GM20431 (cell line): Measurements from ENCODE around the gene PRAC2.

Experiments
- in situ Hi-C: fragments of 300-500 bp; cut with MseI, MboI; formaldehyde crosslinking; loops from one replicate; pipeline ENCODE4 v1.15.0; 2020; ENCODE audit warnings: low sequenced_read_pairs; ENCODE audit not compliant: unreplicated experiment

The PRAC2 gene

DNA sequence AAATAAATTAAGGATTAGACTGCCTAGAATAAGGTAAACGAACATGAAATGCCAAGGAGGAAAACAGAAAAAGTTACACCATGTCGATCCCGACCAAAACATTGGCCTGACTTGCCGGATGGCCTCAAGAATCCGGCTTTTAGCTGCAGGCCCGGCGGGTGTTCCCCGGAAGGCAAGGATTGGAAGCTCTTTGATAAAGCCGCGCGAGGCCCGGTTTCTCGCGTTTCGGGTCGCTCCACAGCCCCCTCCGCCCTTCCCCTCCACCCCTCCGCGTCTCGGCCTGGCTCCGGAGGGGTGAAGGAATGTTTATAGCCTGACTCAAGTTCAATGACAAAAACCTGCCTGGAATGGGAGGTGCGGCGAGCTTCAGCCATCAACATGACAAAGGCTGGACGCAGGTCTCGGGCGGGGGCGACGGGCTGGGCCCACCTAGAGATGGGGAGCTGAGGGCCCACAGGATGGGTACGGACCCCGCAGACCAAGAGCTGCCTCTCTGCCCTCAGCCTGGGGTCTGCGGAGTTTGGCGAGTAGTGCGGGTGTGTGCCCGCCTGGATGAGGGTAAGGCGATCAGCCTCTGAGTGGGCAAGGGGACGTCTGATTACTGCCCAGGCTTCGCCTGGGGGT, 3.2 kb upstream of the PRAC2 start:
- in situ Hi-C loops, result no loop called here

DNA sequence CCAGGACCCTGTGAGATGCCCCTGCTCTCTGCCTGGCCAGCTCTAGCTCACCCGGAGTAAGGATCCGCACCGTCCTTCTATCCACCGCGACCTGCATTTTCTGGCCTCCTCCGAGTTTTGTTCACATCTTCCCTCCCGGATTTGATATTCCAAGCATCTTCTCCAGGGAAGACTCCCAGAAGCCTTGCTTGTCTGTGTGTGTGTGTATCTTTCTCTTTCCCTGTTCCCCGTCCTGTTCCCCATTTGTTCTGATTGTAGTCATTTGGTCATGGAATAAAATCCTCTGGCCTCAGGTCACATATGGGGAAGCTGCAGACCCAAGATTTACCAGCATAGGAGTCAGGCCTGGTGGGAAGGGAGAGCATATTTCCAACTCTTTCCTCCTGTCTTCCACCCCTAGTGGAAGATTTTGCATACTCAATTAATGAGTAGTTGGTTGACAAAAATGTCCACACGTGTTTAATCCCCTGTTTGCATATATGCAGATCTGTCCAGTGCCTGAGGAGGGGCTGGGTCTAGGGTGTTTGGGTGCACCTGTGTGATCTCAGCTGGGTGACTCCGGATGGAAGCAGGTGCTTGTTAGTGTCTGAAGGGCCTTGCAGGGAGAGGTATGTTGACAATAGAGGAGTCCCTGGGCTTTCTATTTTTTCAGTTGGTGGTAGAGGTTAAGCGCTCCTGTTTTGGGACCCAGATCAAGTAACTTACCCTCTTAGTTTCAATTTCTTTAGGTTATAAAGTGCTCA, 2.5 kb upstream of the PRAC2 start:
- in situ Hi-C loops, result no loop called here

DNA sequence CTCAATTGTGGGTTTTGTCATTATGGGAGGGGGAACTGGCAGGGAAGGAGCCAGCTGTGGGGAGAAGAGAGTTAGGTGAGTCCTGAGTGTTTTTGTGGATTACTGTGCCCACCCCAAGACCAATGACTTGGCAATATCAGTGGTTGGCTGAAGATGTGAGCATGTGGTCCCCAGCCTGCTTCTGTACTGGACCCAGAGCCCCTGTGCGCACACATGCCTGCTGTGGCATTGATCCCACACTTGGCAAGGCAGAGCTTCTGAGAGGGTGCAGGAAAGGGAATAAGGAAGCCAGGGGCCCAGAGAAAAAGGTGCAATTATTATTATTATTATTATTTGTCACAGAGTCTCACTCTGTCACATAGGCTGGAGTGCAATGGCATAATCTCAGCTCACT, 2.0 kb upstream of the PRAC2 start:
- in situ Hi-C loops, result no loop called here

DNA sequence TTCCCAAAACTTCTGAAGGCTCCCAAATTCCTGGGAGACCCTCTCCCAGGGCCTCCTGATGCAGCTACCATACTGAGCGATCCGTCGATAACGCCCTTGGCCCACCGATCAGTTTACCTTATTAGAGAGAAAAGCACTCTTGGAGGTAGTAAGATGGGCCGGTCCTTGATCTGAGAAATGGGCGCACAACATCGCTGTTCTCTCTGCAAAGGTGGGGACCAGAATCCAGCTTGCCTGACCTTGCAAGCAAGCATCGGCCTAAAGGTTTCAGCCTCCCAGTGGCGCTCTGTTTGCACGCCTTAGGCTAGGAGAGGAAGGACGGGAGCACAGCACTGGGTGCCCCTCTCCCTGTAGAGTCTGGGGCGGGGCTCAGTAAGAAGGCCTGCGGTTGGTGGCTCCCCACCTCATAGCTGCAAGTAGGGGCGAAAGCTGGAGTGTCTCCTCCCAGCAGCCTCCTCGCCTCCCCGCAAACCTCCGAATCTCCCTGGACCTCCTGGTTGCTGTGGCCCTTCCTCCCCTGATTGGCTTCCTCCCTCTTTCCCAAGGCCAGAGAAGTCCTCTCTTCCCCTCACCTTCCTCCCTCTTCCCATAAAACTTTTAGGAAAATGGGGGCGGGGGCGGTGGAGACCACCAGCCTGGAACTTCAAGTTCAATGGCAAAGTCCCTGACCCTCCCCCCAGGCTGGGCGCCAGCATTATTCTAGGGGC, 631 bp upstream of the PRAC2 start, which contains the start of gene PRAC1:
Gene PRAC1 (minus strand): TSS at position 318 of the 707 bp plus-strand sequence. CDS start 126 bp downstream, at position 192.
- in situ Hi-C loops, result no loop called here

DNA sequence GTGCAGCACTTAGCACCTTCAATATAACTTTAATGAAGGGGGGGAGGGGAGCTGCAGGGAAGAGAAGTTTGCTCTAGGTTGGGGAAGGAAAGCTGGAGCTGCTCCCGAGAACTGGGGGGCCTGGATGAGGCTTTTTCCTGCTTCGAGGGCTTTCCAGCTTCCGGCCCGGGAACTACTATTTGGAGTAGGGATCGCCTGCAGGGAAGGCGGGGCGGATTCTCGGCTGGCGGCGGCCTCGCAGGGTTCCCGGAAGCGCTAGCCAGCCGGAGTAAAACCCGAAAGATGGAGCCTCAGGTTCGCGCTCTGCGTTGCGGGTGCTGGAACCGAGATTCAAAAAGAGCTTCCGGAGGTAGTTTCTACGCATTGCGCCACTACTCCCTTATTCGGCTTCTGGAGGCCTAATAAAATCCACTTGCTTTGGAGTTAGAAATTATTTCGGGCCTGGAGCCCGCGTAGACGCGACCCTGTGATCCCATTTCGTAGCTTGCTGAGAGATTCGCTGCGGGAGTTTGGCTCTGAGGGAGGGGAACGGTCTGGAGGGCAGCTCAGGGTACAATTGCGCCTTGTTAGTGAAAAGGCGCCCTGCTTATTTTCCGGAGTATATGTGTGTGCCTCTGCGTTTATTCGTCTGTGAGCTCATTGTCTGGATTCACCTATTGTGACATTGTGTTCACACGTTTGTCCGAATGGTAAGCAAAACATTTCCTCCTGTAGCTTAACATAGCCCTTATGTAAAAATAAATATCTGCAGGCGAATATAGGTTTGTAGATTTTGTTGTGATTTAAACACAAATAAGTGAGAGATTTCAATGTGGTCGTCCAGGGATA, 652 bp downstream of the PRAC2 start:
- in situ Hi-C loops, result no loop called here

- in situ Hi-C loops, result no loop called here
Measured at GRCh38 chr17:48724251-48725003, 1.4 kb downstream of the PRAC2 start.

DNA sequence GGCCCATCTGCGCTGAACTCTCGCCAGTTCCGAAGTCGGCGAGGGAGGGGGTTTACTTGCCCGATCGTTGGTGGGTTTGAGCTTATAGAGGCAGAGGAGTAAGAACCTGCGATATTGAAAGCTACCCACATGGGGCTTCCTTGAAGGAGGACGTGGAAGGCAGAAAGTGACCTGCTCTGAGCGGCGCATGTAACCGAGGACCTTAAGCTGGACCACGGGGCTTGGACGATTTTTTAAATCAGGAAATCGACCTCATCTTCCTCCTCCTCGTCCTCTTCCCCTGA, 2.0 kb downstream of the PRAC2 start:
- in situ Hi-C loops, result no loop called here

GRCh38 chr17:48725288-48726064, 2.5 kb downstream of the PRAC2 start:
- in situ Hi-C loops, result no loop called here

DNA sequence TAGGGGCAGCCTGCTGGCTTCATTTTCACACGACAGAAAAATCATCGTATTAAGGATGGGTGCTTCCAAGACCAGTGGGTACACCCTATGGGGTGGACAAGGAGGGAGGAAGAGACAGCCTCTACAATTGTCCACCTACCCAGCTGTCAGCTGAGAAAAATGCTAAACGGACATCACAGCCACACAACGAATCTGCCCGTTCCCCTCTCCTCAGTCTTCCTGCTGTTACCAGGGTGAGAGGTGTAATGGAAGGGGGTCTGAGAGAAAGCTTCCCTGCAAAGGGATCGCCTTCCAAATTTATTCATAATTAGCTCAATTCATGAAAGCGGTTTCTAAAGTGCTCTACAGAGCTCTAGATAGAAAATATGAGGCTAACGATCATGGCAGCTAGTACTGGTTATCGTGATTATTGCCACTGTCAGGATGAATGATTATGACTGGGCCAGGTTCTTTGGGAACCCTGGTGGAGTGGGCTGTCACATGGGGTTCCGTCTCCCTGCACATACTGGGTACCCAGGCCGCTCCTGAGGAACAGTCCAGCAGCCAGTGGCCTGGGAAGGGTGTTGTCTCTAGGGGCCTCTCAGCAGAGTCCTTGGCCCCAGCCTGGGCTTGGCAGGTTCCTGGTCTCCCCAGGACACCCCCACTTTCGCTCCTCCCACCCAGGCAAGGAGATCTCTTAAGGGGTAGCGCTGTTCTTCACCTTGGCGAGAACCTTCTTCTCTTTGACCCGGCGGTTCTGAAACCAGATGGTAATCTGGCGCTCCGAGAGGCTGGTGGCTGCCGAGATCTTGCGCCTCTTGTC, 3.3 kb downstream of the PRAC2 start:
- in situ Hi-C loops, result no loop called here

GRCh38 chr17:48726916-48727286, 3.9 kb downstream of the PRAC2 start:
- in situ Hi-C loops, result no loop called here

GRCh38 chr17:48727415-48728175, 4.6 kb downstream of the PRAC2 start:
- in situ Hi-C loops, result no loop called here

DNA sequence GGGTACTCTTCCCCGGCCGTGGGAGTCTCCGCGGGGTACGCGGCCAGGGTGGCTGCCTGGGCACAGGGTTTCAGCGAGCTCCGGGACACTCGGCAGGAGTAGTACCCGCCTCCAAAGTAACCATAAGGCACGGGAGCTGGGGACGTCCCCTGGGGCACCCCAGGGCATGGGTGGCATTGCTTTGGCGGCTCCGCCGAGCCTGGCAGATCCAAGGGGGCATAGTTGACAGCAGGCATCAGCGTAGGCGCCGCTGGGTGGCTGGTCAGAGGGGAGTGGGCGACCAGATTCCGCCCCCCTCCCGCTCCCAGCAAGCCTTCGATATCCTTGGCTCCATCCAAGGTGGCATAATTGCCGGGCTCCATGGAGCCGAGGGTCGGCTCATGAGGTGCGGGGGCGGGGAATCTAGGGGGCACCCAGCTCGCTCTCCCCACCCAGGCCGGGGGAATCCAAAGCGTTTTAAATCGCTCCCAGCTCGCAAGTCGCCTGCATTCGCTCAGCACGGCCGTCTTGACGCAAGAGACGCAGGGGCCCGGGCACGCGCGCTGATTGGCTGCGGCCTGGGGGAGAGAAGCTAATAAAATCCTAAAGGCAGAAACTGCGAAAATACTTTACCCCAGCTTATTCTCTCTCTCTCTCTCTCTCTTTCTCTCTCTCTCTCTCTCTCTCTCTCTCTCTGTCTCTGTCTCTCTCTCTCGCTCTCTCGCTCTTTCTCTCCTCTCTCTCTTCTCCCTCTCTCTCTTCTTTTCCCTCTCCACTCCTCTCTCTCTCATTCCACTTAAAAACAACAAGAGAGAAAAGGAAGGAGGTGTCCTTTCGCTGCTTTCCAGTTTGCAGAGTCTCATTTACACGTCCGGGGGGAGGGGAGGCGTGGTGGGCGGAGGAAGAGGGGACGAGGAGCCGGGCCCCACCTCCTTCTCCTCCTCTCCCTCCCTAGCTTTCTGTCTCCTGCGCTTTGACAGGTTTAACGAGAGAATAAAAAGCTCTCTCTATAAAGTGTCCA, 5.5 kb downstream of the PRAC2 start, which contains the start of gene HOXB13:
Gene HOXB13 (minus strand): TSS at position 519 of the 1,000 bp plus-strand sequence. CDS start 157 bp downstream, at position 362.
- in situ Hi-C loops, result no loop called here

DNA sequence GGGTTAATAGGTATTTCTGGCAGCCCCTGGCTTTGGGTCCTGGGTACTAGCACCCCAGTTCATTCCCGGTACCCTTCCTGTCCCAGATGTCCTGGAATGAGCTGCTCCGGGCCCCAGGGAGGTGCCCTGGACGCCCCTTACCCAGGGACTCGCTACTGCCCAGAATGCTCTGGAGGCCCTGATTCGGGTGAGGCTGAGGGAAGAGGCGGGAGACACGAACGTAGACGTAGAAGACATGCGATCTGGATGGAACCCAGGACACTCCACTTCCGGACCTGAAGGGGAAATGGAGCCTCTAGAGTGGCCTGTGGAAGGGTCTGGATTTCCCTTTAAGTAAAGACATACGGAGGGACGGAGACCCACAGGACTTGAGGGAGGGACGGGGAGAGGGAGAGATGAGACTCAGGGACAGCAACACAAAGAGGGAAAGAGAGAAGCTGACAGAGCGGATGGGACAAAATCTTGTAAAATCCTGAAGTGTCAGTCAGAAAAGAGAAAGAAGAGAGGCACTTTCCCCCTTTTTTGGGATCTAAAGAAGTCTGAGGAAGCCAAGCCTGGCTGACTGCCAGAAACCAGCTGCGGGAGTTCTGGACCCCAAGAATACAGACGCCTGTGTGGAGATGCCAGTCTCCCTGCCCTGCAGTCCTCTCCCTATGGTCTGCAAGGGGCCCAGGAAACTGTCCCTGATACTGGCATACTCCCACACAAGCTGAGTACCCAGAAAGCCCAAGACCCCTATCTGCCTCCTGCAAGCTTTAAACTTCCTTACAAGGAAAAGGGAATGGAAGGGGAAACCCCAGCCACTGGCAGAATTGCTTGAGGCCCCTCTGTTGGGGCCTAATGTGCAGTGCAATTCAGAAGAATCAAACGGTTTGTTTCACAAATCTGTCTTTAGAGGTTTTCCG, 6.6 kb downstream of the PRAC2 start:
- in situ Hi-C loops, result no loop called here

DNA sequence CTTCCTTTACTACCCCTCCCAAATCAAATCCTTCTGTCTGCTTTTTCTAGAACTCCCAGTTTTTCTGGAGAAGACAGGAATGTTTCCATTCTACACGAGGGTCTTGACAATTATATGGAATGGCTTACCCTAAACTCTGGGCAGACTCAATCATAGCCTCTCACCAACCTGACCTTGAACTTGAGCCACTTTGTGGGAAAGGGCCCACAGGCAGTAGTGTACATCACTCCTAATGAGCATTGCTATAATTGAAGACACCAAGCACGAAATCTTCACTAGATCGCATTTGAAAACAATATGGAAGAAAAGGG, 7.2 kb downstream of the PRAC2 start:
- in situ Hi-C loops, result no loop called here

- in situ Hi-C loops, result no loop called here
Measured at GRCh38 chr17:48731355-48731754, 8.4 kb downstream of the PRAC2 start.
